Osteocyte (in vitro differentiated cells): Measurements from ENCODE around the gene ABHD8. TPM values are rescaled to one million over a fixed set of nuclear protein-coding genes. Genes with fewer than 3 reads are reported as not detected.

Source experiments
- DNase-seq: peaks from one replicate; pipeline ENCODE4 v3.0.0; 2021; ENCODE audit warnings: mixed read lengths; ENCODE audit not compliant: unreplicated experiment; ENCODE audit errors: extremely low spot score
- H3K27ac Mint-ChIP-seq: one replicate; pipeline ENCODE4 v1.8.0; 2021; ENCODE audit warnings: mild to moderate bottlenecking, mixed read lengths; ENCODE audit not compliant: unreplicated experiment
- H3K27me3 Mint-ChIP-seq: one replicate; pipeline ENCODE4 v1.8.0; 2021; ENCODE audit warnings: mixed read lengths; ENCODE audit not compliant: unreplicated experiment
- H3K36me3 Mint-ChIP-seq: one replicate; pipeline ENCODE4 v1.8.0; 2021; ENCODE audit warnings: mixed read lengths; ENCODE audit not compliant: unreplicated experiment
- H3K4me1 Mint-ChIP-seq: one replicate; pipeline ENCODE4 v1.8.0; 2021; ENCODE audit warnings: mixed read lengths; ENCODE audit not compliant: unreplicated experiment
- H3K4me3 Mint-ChIP-seq: one replicate; pipeline ENCODE4 v1.8.0; 2021; ENCODE audit warnings: mild to moderate bottlenecking, moderate library complexity, mixed read lengths; ENCODE audit not compliant: unreplicated experiment
- H3K9me3 Mint-ChIP-seq: one replicate; pipeline ENCODE4 v1.8.0; 2021; ENCODE audit warnings: mixed read lengths; ENCODE audit not compliant: unreplicated experiment
- total RNA-seq: library from RNA; stranded (reverse); gene quantifications from 2 replicates; pipeline ENCODE4 v1.2.1, GENCODE V29; 2021
- TF ChIP-seq, protein P1 (sequence below): fragments of 200-600 bp; sonication (generic); IDR thresholded peaks from 2 replicates; pipeline ENCODE4 v1.5.0; 2021; ENCODE audit warnings: antibody characterized with exemption, mild to moderate bottlenecking, moderate library complexity

Gene ABHD8
- total RNA-seq, 1 donor from 2014 or later, result 5.0 TPM

DNA sequence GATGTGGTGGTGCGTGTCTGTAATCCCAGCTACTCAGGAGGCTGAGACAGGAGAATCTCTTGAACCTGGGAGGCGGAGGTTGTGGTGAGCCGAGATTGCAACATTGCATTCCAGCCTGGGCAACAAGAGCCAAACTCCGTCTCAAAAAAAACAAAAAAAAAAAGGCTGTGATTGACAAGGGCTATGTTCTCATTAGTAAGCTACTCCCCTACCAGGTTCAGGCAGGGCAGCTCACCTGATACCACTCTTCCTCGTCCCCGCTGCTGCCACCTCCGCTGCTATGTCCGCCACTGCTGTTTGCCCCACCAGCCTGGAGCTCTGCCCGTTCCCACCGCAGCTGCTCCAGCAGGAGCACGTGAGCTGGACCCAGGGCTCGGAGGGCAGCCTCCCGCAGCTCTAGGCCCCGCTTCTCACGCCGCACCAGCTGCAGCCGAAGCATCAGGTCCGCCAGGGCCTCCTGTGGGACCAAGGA is 48.0 kb downstream of the ABHD8 start:
- H3K27ac Mint-ChIP-seq, result no peak overlapping the region
- peaks cover 2% of the 10 kb centered on the region for H3K27me3 Mint-ChIP-seq
- TF ChIP-seq, protein P1, sequence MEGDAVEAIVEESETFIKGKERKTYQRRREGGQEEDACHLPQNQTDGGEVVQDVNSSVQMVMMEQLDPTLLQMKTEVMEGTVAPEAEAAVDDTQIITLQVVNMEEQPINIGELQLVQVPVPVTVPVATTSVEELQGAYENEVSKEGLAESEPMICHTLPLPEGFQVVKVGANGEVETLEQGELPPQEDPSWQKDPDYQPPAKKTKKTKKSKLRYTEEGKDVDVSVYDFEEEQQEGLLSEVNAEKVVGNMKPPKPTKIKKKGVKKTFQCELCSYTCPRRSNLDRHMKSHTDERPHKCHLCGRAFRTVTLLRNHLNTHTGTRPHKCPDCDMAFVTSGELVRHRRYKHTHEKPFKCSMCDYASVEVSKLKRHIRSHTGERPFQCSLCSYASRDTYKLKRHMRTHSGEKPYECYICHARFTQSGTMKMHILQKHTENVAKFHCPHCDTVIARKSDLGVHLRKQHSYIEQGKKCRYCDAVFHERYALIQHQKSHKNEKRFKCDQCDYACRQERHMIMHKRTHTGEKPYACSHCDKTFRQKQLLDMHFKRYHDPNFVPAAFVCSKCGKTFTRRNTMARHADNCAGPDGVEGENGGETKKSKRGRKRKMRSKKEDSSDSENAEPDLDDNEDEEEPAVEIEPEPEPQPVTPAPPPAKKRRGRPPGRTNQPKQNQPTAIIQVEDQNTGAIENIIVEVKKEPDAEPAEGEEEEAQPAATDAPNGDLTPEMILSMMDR, result no peak
- H3K9me3 Mint-ChIP-seq, result no peaks in the 10 kb centered on the region
- no peak overlapping the region for H3K4me3 Mint-ChIP-seq
- peaks cover 8% of the 10 kb centered on the region for H3K4me1 Mint-ChIP-seq
- no peak for DNase-seq
- H3K36me3 Mint-ChIP-seq, result no peaks in the 10 kb centered on the region

DNA sequence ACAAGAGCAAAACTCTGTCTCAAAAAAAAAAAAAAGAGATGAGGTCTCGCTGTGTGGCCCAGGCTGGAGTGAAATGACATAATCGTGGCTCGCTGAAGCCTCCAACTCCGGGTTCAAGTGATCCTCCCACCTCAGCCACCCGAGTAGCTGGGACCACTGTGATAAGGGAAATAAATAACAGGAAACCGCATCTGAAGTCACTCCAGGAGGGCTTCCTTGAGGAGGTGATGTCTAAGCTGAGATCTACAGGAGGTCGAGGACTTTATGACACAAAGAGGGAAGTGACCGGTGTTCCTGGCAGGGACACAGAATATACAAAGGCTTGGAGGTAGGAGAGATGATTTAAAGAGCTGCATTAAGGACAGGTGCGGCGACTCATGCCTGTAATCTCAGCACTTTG is 48.6 kb downstream of the ABHD8 start:
- Mint-ChIP-seq H3K27me3 (peaks cover 2% of the 10 kb centered on the region), H3K9me3 (no peaks in the 10 kb centered on the region), H3K4me1 (peaks cover 8% of the 10 kb centered on the region), H3K4me3 (no peak overlapping the region), H3K36me3 (no peaks in the 10 kb centered on the region), H3K27ac (no peak overlapping the region)
- no peak for DNase-seq
- TF ChIP-seq, protein P1, result no peak

DNA sequence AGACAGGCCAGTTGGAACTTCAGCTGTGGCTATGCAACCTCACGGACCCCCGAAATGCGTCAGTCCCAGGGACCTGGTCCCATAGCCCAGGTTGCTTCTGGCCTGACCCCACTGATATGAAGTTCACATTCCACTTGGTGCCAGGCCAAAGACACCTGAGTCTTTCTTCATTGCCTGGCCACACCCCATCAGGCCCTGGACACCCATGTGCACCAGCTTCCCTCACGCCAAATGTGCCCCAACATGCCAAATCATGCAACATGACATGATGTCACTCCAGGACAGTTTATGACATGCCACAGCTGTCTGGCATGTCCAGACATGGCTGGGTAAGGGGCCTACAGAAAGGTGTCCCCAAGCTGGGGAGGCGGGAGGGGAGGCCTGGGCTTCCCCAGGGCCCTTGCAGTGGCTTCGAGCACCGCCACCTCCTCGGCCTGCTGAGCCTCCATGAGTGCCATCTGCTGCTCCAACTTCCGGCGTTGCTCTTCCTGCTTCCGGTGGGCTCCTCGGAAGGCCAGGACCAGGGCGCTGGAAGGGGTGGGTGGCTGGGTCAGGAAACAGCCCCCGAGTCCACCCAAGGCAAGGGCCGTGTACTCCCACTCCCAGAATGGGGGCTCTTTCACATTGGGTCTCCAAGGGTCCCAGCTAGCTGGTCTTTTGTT is 53.2 kb downstream of the ABHD8 start:
- TF ChIP-seq, protein P1, result no peak
- no peak overlapping the region for H3K4me3 Mint-ChIP-seq
- H3K9me3 Mint-ChIP-seq, result no peaks in the 10 kb centered on the region
- H3K27ac Mint-ChIP-seq, result peak overlapping the region; percentile 62
- H3K27me3 Mint-ChIP-seq, result no peaks in the 10 kb centered on the region
- peaks cover 35% of the 10 kb centered on the region for H3K4me1 Mint-ChIP-seq
- H3K36me3 Mint-ChIP-seq, result no peaks in the 10 kb centered on the region
- no peak for DNase-seq

DNA sequence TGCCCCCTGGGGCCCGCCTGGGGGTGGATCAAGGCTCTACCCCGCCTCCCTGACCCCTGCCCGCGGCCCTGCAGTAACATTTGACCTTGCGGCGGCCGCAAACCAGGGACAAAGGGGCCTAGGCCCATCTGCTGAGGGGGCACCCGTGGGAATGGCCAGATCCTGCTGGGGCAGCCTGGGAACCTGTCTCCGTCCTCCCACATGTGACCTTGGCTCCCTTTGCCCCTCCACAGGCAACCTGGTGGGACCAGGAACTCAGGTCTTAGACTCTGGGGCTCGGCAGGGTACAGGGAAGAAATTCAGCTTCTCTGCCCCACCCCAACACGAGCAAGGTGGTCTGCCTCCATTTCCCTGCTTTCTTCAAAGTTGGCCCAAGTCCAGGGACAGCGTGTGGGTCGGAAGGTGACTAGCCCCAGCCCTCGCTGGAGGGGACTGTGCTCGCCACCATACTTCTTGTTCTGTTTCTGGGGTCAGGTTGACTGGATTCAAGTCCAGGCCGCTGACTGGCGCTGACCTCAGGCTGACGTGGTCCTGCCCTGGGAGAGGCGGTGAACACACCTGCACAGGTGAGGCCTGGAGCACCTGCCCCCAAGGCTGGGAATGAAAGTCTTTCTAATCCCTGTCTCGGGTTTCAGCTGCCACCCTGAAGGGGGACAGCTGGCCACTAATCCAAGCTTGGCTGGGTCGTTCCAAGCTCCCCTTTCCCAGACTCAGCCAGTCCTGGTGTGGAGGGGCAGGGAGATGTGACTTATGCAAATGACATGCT is 55.0 kb downstream of the ABHD8 start:
- no peak overlapping the region for H3K4me3 Mint-ChIP-seq
- peaks cover 40% of the 10 kb centered on the region for H3K4me1 Mint-ChIP-seq
- H3K27ac Mint-ChIP-seq, result no peak overlapping the region
- DNase-seq, result no peak
- TF ChIP-seq, protein P1, result no peak
- H3K9me3 Mint-ChIP-seq, result no peaks in the 10 kb centered on the region
- no peaks in the 10 kb centered on the region for H3K27me3 Mint-ChIP-seq
- H3K36me3 Mint-ChIP-seq, result no peaks in the 10 kb centered on the region
